Thyroid gland (tissue), 4 donors: ENCODE measurements around the gene GTF2A1.

Experiments
- CTCF ChIP-seq, 6 experiments: fragments of 200-600 bp in 3 of 6; fragments of 450-650 bp in 3 of 6; sonication (generic) in 3 of 6; IDR thresholded peaks; one replicate each; pipeline ENCODE4 v1.5.1; 2016 to 2019; ENCODE audit warnings: antibody characterized with exemption in 6 of 6, mild to moderate bottlenecking in 2 of 6, inconsistent platforms in 1 of 6, moderate library complexity in 1 of 6
- POLR2A ChIP-seq, 2 donors: fragments of 450-650 bp; IDR thresholded peaks; one replicate each; pipeline ENCODE4 v1.6.1; 2017; ENCODE audit warnings: antibody characterized with exemption in 2 of 2, mild to moderate bottlenecking in 2 of 2, moderate library complexity in 1 of 2

DNA sequence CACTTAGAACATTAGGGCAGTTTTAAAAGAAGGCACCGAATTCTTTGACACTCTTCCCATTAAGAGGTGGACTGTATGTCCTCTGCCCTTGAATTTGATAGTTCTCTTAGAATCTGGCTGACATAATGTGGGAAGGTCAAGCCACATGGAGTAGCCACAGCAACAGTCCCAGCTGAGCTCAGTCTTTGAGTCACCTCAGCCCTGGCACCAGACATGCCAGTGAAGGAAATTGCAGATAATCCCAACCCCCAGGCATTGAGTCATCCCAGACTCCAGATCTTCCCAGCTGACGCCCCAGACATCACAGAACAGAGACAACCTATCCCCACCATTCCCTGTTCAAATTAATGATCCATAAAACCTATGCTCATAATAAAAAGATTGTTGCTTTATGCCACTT lies 83.4 kb downstream of the GTF2A1 start:
- TF ChIP-seq CTCF (IDR thresholded peaks at IDR 0.05) (no peak), POLR2A (IDR thresholded peaks at IDR 0.05) (no peak)
